Lower leg skin (tissue), 3 donors: ENCODE measurements around the gene IFT57.

Source experiments
- POLR2A ChIP-seq, 2 donors: fragments of 450-650 bp; IDR thresholded peaks; one replicate each; pipeline ENCODE4 v1.6.1; 2016 to 2017; ENCODE audit warnings: antibody characterized with exemption in 2 of 2, mild to moderate bottlenecking in 1 of 2, moderate library complexity in 1 of 2
- TF ChIP-seq, protein P1 (sequence below), 3 donors: fragments of 450-650 bp; IDR thresholded peaks; one replicate each; pipeline ENCODE4 v1.5.1; 2016; ENCODE audit warnings: antibody characterized with exemption in 3 of 3, mild to moderate bottlenecking in 3 of 3, moderate library complexity in 2 of 3

DNA sequence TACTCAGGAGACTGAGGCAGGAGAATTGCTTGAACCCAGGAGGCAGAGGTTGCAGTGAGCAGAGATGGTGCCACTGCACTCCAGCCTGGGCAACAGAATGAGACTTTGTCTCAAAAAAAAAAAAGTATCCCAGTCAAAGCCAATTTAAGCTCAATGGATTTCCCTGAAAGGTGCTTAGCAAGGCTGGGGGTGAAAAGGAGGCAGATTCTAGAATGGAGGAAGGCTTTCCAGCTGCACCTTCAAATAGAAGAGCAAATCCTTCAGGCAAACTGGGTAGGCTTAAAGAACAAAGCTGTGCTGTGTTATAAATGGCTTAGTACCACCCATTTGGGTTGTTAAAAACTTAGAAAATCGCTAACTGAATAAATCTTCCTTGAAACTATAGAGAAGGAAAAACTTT, 3.0 kb upstream of the IFT57 start:
- no peak for TF ChIP-seq POLR2A (IDR thresholded peaks at IDR 0.05)
- TF ChIP-seq, protein P1, sequence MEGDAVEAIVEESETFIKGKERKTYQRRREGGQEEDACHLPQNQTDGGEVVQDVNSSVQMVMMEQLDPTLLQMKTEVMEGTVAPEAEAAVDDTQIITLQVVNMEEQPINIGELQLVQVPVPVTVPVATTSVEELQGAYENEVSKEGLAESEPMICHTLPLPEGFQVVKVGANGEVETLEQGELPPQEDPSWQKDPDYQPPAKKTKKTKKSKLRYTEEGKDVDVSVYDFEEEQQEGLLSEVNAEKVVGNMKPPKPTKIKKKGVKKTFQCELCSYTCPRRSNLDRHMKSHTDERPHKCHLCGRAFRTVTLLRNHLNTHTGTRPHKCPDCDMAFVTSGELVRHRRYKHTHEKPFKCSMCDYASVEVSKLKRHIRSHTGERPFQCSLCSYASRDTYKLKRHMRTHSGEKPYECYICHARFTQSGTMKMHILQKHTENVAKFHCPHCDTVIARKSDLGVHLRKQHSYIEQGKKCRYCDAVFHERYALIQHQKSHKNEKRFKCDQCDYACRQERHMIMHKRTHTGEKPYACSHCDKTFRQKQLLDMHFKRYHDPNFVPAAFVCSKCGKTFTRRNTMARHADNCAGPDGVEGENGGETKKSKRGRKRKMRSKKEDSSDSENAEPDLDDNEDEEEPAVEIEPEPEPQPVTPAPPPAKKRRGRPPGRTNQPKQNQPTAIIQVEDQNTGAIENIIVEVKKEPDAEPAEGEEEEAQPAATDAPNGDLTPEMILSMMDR (IDR thresholded peaks at IDR 0.05) = no peak
